Measurements from ENCODE around the gene ARFGAP3. TPM values are rescaled to one million over a fixed set of nuclear protein-coding genes. Genes with fewer than 3 reads are reported as not detected.
"Not testable (repeated sequence)": the region's sequence is repeated elsewhere in the genome, so short reads cannot be mapped to it uniquely, and the experiment has no call there.

The ARFGAP3 gene
- total RNA-seq, 1 donor from 2014 or later: 45.2 TPM

DNA sequence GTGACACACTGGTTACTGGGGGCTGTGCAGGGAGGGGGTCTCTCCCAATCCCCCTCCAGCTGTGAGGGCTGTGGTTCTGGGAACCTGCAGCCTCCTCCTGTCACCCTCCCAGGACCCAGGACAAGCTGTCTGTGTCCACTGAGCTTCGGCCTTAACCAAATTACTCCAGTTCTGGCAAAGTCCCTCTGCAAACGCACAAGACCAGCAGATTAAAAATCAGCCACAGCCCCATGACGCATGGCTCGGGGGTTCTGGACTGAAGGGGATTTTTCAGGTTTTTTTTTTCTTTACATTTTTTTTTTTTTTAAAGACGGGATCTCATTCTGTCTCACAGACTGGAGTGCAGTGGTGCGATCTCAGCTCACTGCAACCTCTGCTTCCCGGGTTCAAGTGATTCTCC, 104.2 kb downstream of the ARFGAP3 start:
- intact Hi-C loops (cut with micrococcal nuclease): no loop called here
- Mint-ChIP-seq H3K27me3 (ENCODE audit: low read depth) (peaks cover under 1% of the 10 kb centered on the region), H3K9me3 (no peaks in the 10 kb centered on the region), H3K4me3 (ENCODE audit: low read depth) (no peak overlapping the region), H3K36me3 (ENCODE audit: low read depth) (no peaks in the 10 kb centered on the region), H3K27ac (no peak overlapping the region), H3K4me1 (ENCODE audit: low read depth) (no peaks in the 10 kb centered on the region)
- no peak for DNase-seq (ENCODE audit: low spot score)

DNA sequence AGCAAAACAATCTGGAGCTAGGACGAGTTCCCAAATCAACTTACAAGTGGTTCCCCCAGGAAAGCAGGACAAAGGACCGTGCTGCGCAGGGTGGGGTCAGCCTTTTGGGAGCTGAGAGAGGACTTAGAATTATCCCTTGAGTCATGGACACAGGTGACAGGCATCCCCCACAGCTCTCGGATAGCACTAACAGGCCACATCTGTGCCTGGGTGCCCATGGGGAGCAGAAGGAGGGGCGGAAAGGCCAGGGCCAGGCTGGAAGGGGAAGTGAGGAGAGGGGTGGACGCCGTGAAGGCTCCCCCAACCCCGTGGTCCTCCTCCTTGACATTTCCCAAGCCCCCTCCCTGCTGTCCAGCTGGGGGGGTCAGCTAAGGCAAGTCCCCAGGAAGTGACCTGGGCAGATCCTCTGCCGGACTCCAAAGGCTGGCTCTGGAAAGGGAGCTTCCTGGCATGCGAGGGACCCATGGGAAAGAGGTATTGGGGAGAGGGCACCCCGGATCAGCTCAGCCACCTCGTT, 104.8 kb downstream of the ARFGAP3 start:
- no peak for DNase-seq (ENCODE audit: low spot score)
- Mint-ChIP-seq H3K4me3 (ENCODE audit: low read depth) (no peak overlapping the region), H3K27ac (no peak overlapping the region), H3K27me3 (ENCODE audit: low read depth) (no peaks in the 10 kb centered on the region), H3K4me1 (ENCODE audit: low read depth) (no peaks in the 10 kb centered on the region), H3K9me3 (no peaks in the 10 kb centered on the region), H3K36me3 (ENCODE audit: low read depth) (no peaks in the 10 kb centered on the region)
- intact Hi-C loops (cut with micrococcal nuclease): no loop called here

DNA sequence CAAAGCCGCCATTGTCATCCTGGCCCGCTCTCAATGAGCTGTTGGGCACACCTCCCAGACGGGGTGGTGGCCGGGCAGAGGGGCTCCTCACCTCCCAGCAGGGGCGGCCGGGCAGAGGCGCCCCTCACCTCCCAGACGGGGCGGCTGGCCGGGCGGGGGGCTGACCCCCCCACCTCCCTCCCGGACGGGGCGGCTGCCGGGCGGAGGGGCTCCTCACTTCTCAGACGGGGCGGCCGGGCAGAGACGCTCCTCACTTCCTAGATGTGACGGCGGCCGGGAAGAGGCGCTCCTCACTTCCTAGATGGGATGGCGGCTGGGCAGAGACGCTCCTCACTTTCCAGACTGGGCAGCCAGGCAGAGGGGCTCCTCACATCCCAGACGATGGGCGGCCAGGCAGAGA, 106.7 kb downstream of the ARFGAP3 start:
- H3K27ac Mint-ChIP-seq; H3K9me3 Mint-ChIP-seq; intact Hi-C loops (cut with micrococcal nuclease); H3K4me3 Mint-ChIP-seq (ENCODE audit: low read depth); H3K36me3 Mint-ChIP-seq (ENCODE audit: low read depth); H3K27me3 Mint-ChIP-seq (ENCODE audit: low read depth); DNase-seq (ENCODE audit: low spot score); H3K4me1 Mint-ChIP-seq (ENCODE audit: low read depth): not testable (repeated sequence)

DNA sequence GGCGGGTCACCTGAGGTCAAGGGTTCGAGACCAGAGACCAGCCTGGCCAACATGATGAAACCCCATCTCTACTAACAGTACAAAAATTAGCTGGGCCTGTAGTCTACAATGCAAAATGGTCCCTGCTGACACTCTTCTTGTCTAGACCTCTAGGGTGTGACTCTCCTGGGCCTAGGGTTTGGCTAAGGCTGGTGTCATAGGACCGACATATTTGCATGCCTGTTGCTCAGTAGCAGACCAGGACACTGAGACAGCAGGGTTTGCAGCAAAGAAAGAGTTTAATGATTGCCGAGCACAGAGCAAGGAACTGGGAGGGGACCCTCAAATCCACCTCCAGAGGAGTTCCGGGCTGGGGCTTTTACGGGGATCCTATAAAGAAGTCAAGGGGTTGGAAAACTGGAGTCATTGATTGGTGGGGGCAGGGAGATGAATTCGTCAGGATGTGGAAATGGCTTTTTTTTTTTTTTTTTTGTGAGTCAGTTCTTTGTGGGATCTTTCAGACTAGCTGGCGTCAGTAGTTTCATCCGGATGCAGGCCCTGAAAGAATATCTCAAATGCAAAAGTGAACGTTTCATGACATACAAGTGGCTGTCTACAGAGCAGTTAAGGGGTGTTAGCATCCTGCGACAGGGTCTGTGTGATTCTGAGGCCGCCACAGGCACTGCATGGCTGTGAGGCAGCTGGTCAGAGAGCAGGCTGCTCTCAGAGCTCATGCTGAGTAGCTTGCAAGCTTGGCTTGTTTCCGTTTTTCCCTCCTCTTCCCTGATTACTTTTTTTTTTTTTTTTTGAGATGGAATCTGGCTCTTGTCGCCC, 109.2 kb downstream of the ARFGAP3 start:
- H3K9me3 Mint-ChIP-seq: no peaks in the 10 kb centered on the region
- no peaks in the 10 kb centered on the region for H3K36me3 Mint-ChIP-seq (ENCODE audit: low read depth)
- no peak for DNase-seq (ENCODE audit: low spot score)
- no peaks in the 10 kb centered on the region for H3K4me1 Mint-ChIP-seq (ENCODE audit: low read depth)
- intact Hi-C loops (cut with micrococcal nuclease): no loop called here
- H3K27ac Mint-ChIP-seq: no peak overlapping the region
- no peaks in the 10 kb centered on the region for H3K27me3 Mint-ChIP-seq (ENCODE audit: low read depth)
- H3K4me3 Mint-ChIP-seq (ENCODE audit: low read depth): no peak overlapping the region

Other genes starting within 250 kb of the ARFGAP3 start
- gene POLDIP3, start 242.4 kb downstream of the ARFGAP3 start, total RNA-seq: 74.7 and 80.7 TPM in 2 replicates
- gene ATP5MGL, start 216.7 kb downstream of the ARFGAP3 start, total RNA-seq: 0.71 and 1.2 TPM in 2 replicates
- 87.3 and 88.6 TPM in 2 replicates for gene CYB5R3, start 207.9 kb downstream of the ARFGAP3 start, total RNA-seq
- gene A4GALT, start 136.4 kb downstream of the ARFGAP3 start, total RNA-seq: not detected in 2 replicates
- gene PACSIN2, start 157.9 kb upstream of the ARFGAP3 start, total RNA-seq: 30.8 and 32.5 TPM in 2 replicates
- gene TTLL1, start 232.1 kb upstream of the ARFGAP3 start, total RNA-seq: 3.4 and 4.1 TPM in 2 replicates